Activated B cell treated with CpG ODN at 0.5 μM for 24 hours (primary cell): Measurements from ENCODE around the gene ABHD14A. TPM values are rescaled to one million over a fixed set of nuclear protein-coding genes. Genes with fewer than 3 reads are reported as not detected.
A peak's percentile ranks its signal among the peaks of the same experiment; 100 is the strongest.

Experiments used
- ATAC-seq: fragments of 200-7000 bp; cut with Tn5 transposase; one replicate; pipeline ENCODE4 v1.10.0; 2021; ENCODE audit warnings: low read depth, mild to moderate bottlenecking, moderate library complexity
- CTCF ChIA-PET: fragments of 350-600 bp; sonication (Branson Sonifier 250); formaldehyde crosslinking; loops from one replicate; lab custom pipeline; 2021; ENCODE audit warnings: antibody characterized with exemption; lab: Charles Lee
- POLR2A ChIA-PET: fragments of 350-600 bp; sonication (Branson Sonifier 250); formaldehyde crosslinking; loops from one replicate; lab custom pipeline; 2021; ENCODE audit warnings: antibody characterized with exemption; lab: Charles Lee
- DNase-seq: peaks from one replicate; pipeline ENCODE4 v3.0.0; 2022
- H3K27ac Mint-ChIP-seq: one replicate; pipeline ENCODE4 v1.8.0; 2020; ENCODE audit warnings: mixed read lengths
- H3K27me3 Mint-ChIP-seq: one replicate; pipeline ENCODE4 v1.8.0; 2021; ENCODE audit warnings: mixed read lengths
- H3K36me3 Mint-ChIP-seq: one replicate; pipeline ENCODE4 v1.8.0; 2021; ENCODE audit warnings: low read depth, mixed read lengths
- H3K4me1 Mint-ChIP-seq: one replicate; pipeline ENCODE4 v1.8.0; 2021; ENCODE audit warnings: mixed read lengths
- H3K4me3 Mint-ChIP-seq: one replicate; pipeline ENCODE4 v1.8.0; 2020; ENCODE audit warnings: mild to moderate bottlenecking, mixed read lengths
- H3K9me3 Mint-ChIP-seq: one replicate; pipeline ENCODE4 v1.8.0; 2020; ENCODE audit warnings: mixed read lengths
- CTCF ChIP-seq: fragments of 200-600 bp; IDR thresholded peaks from one replicate; pipeline ENCODE4 v1.8.0; 2022; ENCODE audit warnings: antibody characterized with exemption, mild to moderate bottlenecking
- intact Hi-C: fragments of 100-400 bp; cut with micrococcal nuclease; formaldehyde crosslinking; loops from one replicate; pipeline ENCODE4 v1.15.1; 2024
- total RNA-seq: library from RNA; stranded (reverse); gene quantifications from 2 replicates; pipeline ENCODE4 v1.2.3, GENCODE V29; 2022

Gene ABHD14A
- total RNA-seq, 1 donor from 2014 or later, result 5.1 TPM

- no peaks in the 10 kb centered on the region for H3K27me3 Mint-ChIP-seq
- intact Hi-C loops, result no loop called here
- DNase-seq (peak; percentile 12), ATAC-seq (no peak)
- peaks cover 68% of the 10 kb centered on the region for H3K36me3 Mint-ChIP-seq
- H3K27ac Mint-ChIP-seq, result no peak overlapping the region
- POLR2A ChIA-PET, result no interaction called here
- peaks cover 34% of the 10 kb centered on the region for H3K4me1 Mint-ChIP-seq
- no peaks in the 10 kb centered on the region for H3K9me3 Mint-ChIP-seq
- CTCF ChIA-PET, result no interaction called here
- no peak overlapping the region for H3K4me3 Mint-ChIP-seq
- TF ChIP-seq CTCF, result no peak
Measured at GRCh38 chr3:51937611-51938450, 37.0 kb upstream of the ABHD14A start.

- no peaks in the 10 kb centered on the region for H3K27me3 Mint-ChIP-seq
- ChIA-PET POLR2A (no interaction called here), CTCF (no interaction called here)
- DNase-seq, result peak; percentile 8
- H3K27ac Mint-ChIP-seq, result no peak overlapping the region
- peak overlapping the region; percentile 2 for H3K4me3 Mint-ChIP-seq
- H3K36me3 Mint-ChIP-seq, result peaks cover 58% of the 10 kb centered on the region
- H3K4me1 Mint-ChIP-seq, result peaks cover 38% of the 10 kb centered on the region
- no peak for ATAC-seq
- no peak for TF ChIP-seq CTCF
- intact Hi-C loops, result no loop called here
- no peaks in the 10 kb centered on the region for H3K9me3 Mint-ChIP-seq
Measured at GRCh38 chr3:51938780-51939425, 36.0 kb upstream of the ABHD14A start.

GRCh38 chr3:51940648-51941462 is 34.0 kb upstream of the ABHD14A start:
- ATAC-seq (no peak), DNase-seq (peak; percentile 7)
- no peaks in the 10 kb centered on the region for H3K9me3 Mint-ChIP-seq
- H3K27ac Mint-ChIP-seq, result peak overlapping the region; percentile 38
- peak overlapping the region; percentile 90 for H3K4me3 Mint-ChIP-seq
- intact Hi-C loops, result loop anchor here (5.0 kb wide), 1 partner anchor 766 kb away; the partner anchor contains the start of genes GLT8D1 and SPCS1
- no peaks in the 10 kb centered on the region for H3K27me3 Mint-ChIP-seq
- peaks cover 38% of the 10 kb centered on the region for H3K4me1 Mint-ChIP-seq
- peaks cover 38% of the 10 kb centered on the region for H3K36me3 Mint-ChIP-seq
- ChIA-PET CTCF (interaction anchor here (0.7 to 2.2 kb wide), 6 partner anchors 32 to 179 kb away, joined by 3 to 27 read pairs (median 4); partner anchors contain the start of genes ABHD14B, ACY1 and DUSP7), POLR2A (interaction anchor here (0.6 to 2.6 kb wide), 9 partner anchors 8 to 556 kb away, joined by 3 to 35 read pairs (median 4); partner anchors contain the start of genes ABHD14A, ABHD14B, MANF and PCBP4)
- TF ChIP-seq CTCF, result no peak

- no peaks in the 10 kb centered on the region for H3K9me3 Mint-ChIP-seq
- H3K27me3 Mint-ChIP-seq, result no peaks in the 10 kb centered on the region
- intact Hi-C loops, result loop anchor here (5.0 kb wide), 1 partner anchor 766 kb away; the partner anchor contains the start of genes GLT8D1 and SPCS1
- peak overlapping the region; percentile 35 for H3K27ac Mint-ChIP-seq
- ATAC-seq (no peak), DNase-seq (no peak)
- H3K4me3 Mint-ChIP-seq, result peak overlapping the region; percentile 90
- ChIA-PET POLR2A (interaction anchor here (0.6 to 2.6 kb wide), 8 partner anchors 8 to 556 kb away, joined by 3 to 35 read pairs (median 4); partner anchors contain the start of genes ABHD14A, ABHD14B, MANF and PCBP4), CTCF (interaction anchor here (0.7 to 2.2 kb wide), 6 partner anchors 31 to 179 kb away, joined by 3 to 27 read pairs (median 4); partner anchors contain the start of genes ABHD14B, ACY1 and DUSP7)
- no peak for TF ChIP-seq CTCF
- H3K36me3 Mint-ChIP-seq, result peaks cover 33% of the 10 kb centered on the region
- H3K4me1 Mint-ChIP-seq, result peaks cover 38% of the 10 kb centered on the region
Measured at GRCh38 chr3:51941463-51941797, 33.4 kb upstream of the ABHD14A start.
